Lung (tissue), 12 donors: ENCODE measurements around the gene HBD. TPM values are rescaled to one million over a fixed set of nuclear protein-coding genes. Genes with fewer than 3 reads are reported as not detected.

ENCODE experiments used
- ATAC-seq: fragments of 200-7000 bp; cut with Tn5 transposase; one replicate; pipeline ENCODE4 v1.9.1; 2020; ENCODE audit warnings: moderate number of reproducible peaks; ENCODE audit not compliant: insufficient read depth, low FRiP score
- DNase-seq, 3 donors: peaks; one replicate each; pipeline ENCODE4 v3.0.0-alpha.2; 2013 to 2017
- H3K27ac ChIP-seq, 2 donors: one replicate each; pipeline ENCODE4 v1.5.1; 2013; ENCODE audit warnings: mild to moderate bottlenecking in 2 of 2, moderate library complexity in 2 of 2, control low read depth in 1 of 2, inconsistent platforms in 1 of 2, low read depth in 1 of 2, low read length in 1 of 2
- H3K27me3 ChIP-seq, 3 donors: one replicate each; pipeline ENCODE4 v1.5.1; 2013; ENCODE audit warnings: low read length in 2 of 3; ENCODE audit not compliant: control insufficient read depth in 3 of 3, insufficient read depth in 3 of 3
- H3K36me3 ChIP-seq, 4 donors: one replicate each; pipeline ENCODE4 v1.5.1; 2013; ENCODE audit warnings: low read length in 4 of 4, mild to moderate bottlenecking in 1 of 4, moderate library complexity in 1 of 4; ENCODE audit not compliant: control insufficient read depth in 4 of 4, insufficient read depth in 4 of 4
- H3K4me1 ChIP-seq, 5 donors: one replicate each; pipeline ENCODE4 v1.5.1; 2013; ENCODE audit warnings: low read length in 5 of 5, mild to moderate bottlenecking in 2 of 5, moderate library complexity in 1 of 5; ENCODE audit not compliant: control insufficient read depth in 5 of 5, insufficient read depth in 5 of 5
- H3K4me3 ChIP-seq: one replicate; pipeline ENCODE4 v1.5.1; 2013; ENCODE audit warnings: mild to moderate bottlenecking, control low read depth, moderate library complexity
- H3K9ac ChIP-seq, 2 donors: one replicate each; pipeline ENCODE4 v1.5.1; 2013; ENCODE audit warnings: low read length in 2 of 2, control low read depth in 1 of 2; ENCODE audit not compliant: insufficient read depth in 1 of 2
- H3K9me3 ChIP-seq, 4 donors: one replicate each; pipeline ENCODE4 v1.5.1; 2013; ENCODE audit warnings: low read length in 3 of 4, mild to moderate bottlenecking in 1 of 4, moderate library complexity in 1 of 4; ENCODE audit not compliant: control insufficient read depth in 4 of 4, insufficient read depth in 3 of 4
- CTCF ChIP-seq: IDR thresholded peaks from 2 replicates; pipeline ENCODE4 v1.5.1; 2012; ENCODE audit warnings: mild to moderate bottlenecking; ENCODE audit errors: control extremely low read depth, extremely low read depth
- WGBS, 2 donors: extraction: QIAGEN DNeasy Blood & Tissue Kit; methylation state at CpG; one replicate each; pipeline ENCODE4 v1.1.7; 2013; 5-methylcytosine and 5-hydroxymethylcytosine counted together
- polyA plus RNA-seq, 2 donors: library from polyadenylated mRNA; stranded (reverse); fragments of 200-250 nt; gene quantifications; one replicate each; pipeline ENCODE4 v1.2.1, GENCODE V29; 2013
- total RNA-seq, 2 donors: library from RNA; depleted of rRNA in 1 of 2; stranded (reverse); fragments of >200 nt in 1 of 2; gene quantifications; one replicate each; pipeline ENCODE4 v1.2.1, GENCODE V29; 2014 to 2021
- donor health status: control.
- donor health status: control.
- donor health status: Bipolar disorder and iron deficiency.
- donor health status: healthy.
- donor health status: DM: yes; HTN: yes; CAD: no.

HBD gene
- total and polyA plus RNA-seq, 4 donors = 0.24 to 1.1 (median 0.66) TPM; not detected in 1

GRCh38 chr11:5196067-5196466, 38.2 kb downstream of the HBD start:
- no peak for DNase-seq
- H3K9ac ChIP-seq = no peak overlapping the region
- WGBS, 2 donors = 71 to 79% methylated on average over 5 of the region's 5 CpGs
- peaks cover 0 to 3% (median 0%) of the 10 kb centered on the region in 4 donors for H3K9me3 ChIP-seq
- no peak for TF ChIP-seq CTCF
- no peak overlapping the region for H3K27ac ChIP-seq
- ATAC-seq = no peak
- no peaks in the 10 kb centered on the region for H3K36me3 ChIP-seq
- H3K27me3 ChIP-seq = no peaks in the 10 kb centered on the region
- no peak overlapping the region for H3K4me3 ChIP-seq
- H3K4me1 ChIP-seq = no peaks in the 10 kb centered on the region

- no peak for DNase-seq
- no peak overlapping the region for H3K9ac ChIP-seq
Observed at GRCh38 chr11:5192738-5193137, 41.5 kb downstream of the HBD start.

GRCh38 chr11:5188201-5188600, 46.1 kb downstream of the HBD start:
- Histone ChIP-seq H3K9me3 (peaks cover 0 to 3% (median 1%) of the 10 kb centered on the region in 4 donors), H3K27me3 (no peaks in the 10 kb centered on the region), H3K36me3 (no peaks in the 10 kb centered on the region), H3K27ac (no peak overlapping the region), H3K4me1 (no peaks in the 10 kb centered on the region), H3K9ac (no peak overlapping the region), H3K4me3 (no peak overlapping the region)
- 73 to 91% methylated on average over 2 of the region's 2 CpGs for WGBS, 2 donors
- no peak for ATAC-seq
- TF ChIP-seq CTCF = no peak
- DNase-seq = no peak

More at GRCh38 chr11:5192738-5193137, 41.5 kb downstream of the HBD start:
- Histone ChIP-seq H3K36me3 (no peaks in the 10 kb centered on the region), H3K4me3 (no peak overlapping the region), H3K4me1 (no peaks in the 10 kb centered on the region), H3K27ac (no peak overlapping the region), H3K9me3 (peaks cover 0 to 6% (median 1%) of the 10 kb centered on the region in 4 donors), H3K27me3 (no peaks in the 10 kb centered on the region)
- WGBS, 2 donors = 29 to 35% methylated on average over 1 of the region's 1 CpG
- ATAC-seq = no peak
- TF ChIP-seq CTCF = no peak

Other genes starting within 250 kb of the HBD start
- gene OR51L1, start 239.6 kb downstream of the HBD start, total RNA-seq = not detected
- not detected for gene OR51L1, start 239.6 kb downstream of the HBD start, polyA plus RNA-seq
- gene OR52J3, start 188.0 kb downstream of the HBD start, total RNA-seq = not detected
- gene OR52J3, start 188.0 kb downstream of the HBD start, polyA plus RNA-seq = not detected
- gene OR52E2, start 174.9 kb downstream of the HBD start, total RNA-seq = not detected
- gene OR52E2, start 174.9 kb downstream of the HBD start, polyA plus RNA-seq = not detected
- not detected for gene OR52E1, start 164.9 kb downstream of the HBD start, total RNA-seq
- not detected for gene OR52E1, start 164.9 kb downstream of the HBD start, polyA plus RNA-seq
- not detected for gene OR52A5, start 96.1 kb downstream of the HBD start, total RNA-seq
- not detected for gene OR52A5, start 96.1 kb downstream of the HBD start, polyA plus RNA-seq
- not detected for gene OR52A1, start 79.7 kb downstream of the HBD start, total RNA-seq
- gene OR52A1, start 79.7 kb downstream of the HBD start, polyA plus RNA-seq = not detected
- not detected for gene OR51V1, start 33.8 kb downstream of the HBD start, total RNA-seq
- gene OR51V1, start 33.8 kb downstream of the HBD start, polyA plus RNA-seq = not detected
- gene HBB, start 7.4 kb downstream of the HBD start, total RNA-seq = 1,000 to 10,000 TPM in 1 of 2 donors, 100 to 1,000 TPM in 1; 848 to 1,072 TPM
- 100 to 1,000 TPM in 1 of 2 donors, 10 to 100 TPM in 1; 39.4 to 454 TPM for gene HBB, start 7.4 kb downstream of the HBD start, polyA plus RNA-seq
- gene HBG1, start 15.4 kb upstream of the HBD start, total RNA-seq = 10 to 100 TPM in 1 of 2 donors, 1 to 10 TPM in 1; 1.6 to 60.9 TPM
- gene HBG1, start 15.4 kb upstream of the HBD start, polyA plus RNA-seq = under 1 TPM in 1 of 2 donors, not detected in 1; 0.56 TPM
- gene HBG2, start 20.3 kb upstream of the HBD start, total RNA-seq = over 10,000 TPM in 1 of 2 donors, 1 to 10 TPM in 1; 8.2 to 13,246 TPM
- under 1 TPM; 0.31 to 1.00 TPM for gene HBG2, start 20.3 kb upstream of the HBD start, polyA plus RNA-seq
- gene HBE1, start 35.5 kb upstream of the HBD start, total RNA-seq = 10 to 100 TPM in 1 of 2 donors, 1 to 10 TPM in 1; 2.1 to 14.6 TPM
- gene HBE1, start 35.5 kb upstream of the HBD start, polyA plus RNA-seq = not detected
- gene OR51B4, start 67.5 kb upstream of the HBD start, total RNA-seq = 1 to 10 TPM in 1 of 2 donors, not detected in 1; 1.9 TPM
- gene OR51B4, start 67.5 kb upstream of the HBD start, polyA plus RNA-seq = not detected
- 1 to 10 TPM in 1 of 2 donors, not detected in 1; 1.9 TPM for gene OR51B2, start 89.8 kb upstream of the HBD start, total RNA-seq
- gene OR51B2, start 89.8 kb upstream of the HBD start, polyA plus RNA-seq = not detected
- 1 to 10 TPM in 1 of 2 donors, under 1 TPM in 1; 0.52 to 4.2 TPM for gene OR51B5, start 109.0 kb upstream of the HBD start, total RNA-seq
- under 1 TPM; 0.03 to 0.10 TPM for gene OR51B5, start 109.0 kb upstream of the HBD start, polyA plus RNA-seq
- not detected for gene OR51B6, start 117.0 kb upstream of the HBD start, total RNA-seq
- not detected for gene OR51B6, start 117.0 kb upstream of the HBD start, polyA plus RNA-seq
- not detected for gene OR51M1, start 149.3 kb upstream of the HBD start, total RNA-seq
- gene OR51M1, start 149.3 kb upstream of the HBD start, polyA plus RNA-seq = not detected
- not detected for gene OR51Q1, start 187.6 kb upstream of the HBD start, total RNA-seq
- gene OR51Q1, start 187.6 kb upstream of the HBD start, polyA plus RNA-seq = not detected
- gene OR51I1, start 207.0 kb upstream of the HBD start, total RNA-seq = 1 to 10 TPM in 1 of 2 donors, not detected in 1; 3.2 TPM
- gene OR51I1, start 207.0 kb upstream of the HBD start, polyA plus RNA-seq = not detected
- not detected for gene OR51I2, start 214.8 kb upstream of the HBD start, total RNA-seq
- gene OR51I2, start 214.8 kb upstream of the HBD start, polyA plus RNA-seq = not detected